Femur (tissue), 1 donor: Measurements from ENCODE around the gene FYB2.

Experiments
- DNase-seq: peaks from one replicate; pipeline ENCODE4 v3.0.0-alpha.2; 2017

Gene FYB2

GRCh38 chr1:56710646-56711045, 108.6 kb downstream of the FYB2 start:
- no peak for DNase-seq

GRCh38 chr1:56709995-56710394, 109.2 kb downstream of the FYB2 start:
- no peak for DNase-seq

GRCh38 chr1:56709269-56709880, 109.8 kb downstream of the FYB2 start:
- no peak for DNase-seq

GRCh38 chr1:56707379-56707778, 111.8 kb downstream of the FYB2 start:
- DNase-seq = no peak

GRCh38 chr1:56703747-56704146, 115.5 kb downstream of the FYB2 start:
- no peak for DNase-seq

GRCh38 chr1:56696663-56697062, 122.5 kb downstream of the FYB2 start:
- no peak for DNase-seq

GRCh38 chr1:56688522-56689026, 130.6 kb downstream of the FYB2 start:
- no peak for DNase-seq

GRCh38 chr1:56686169-56686568, 133.0 kb downstream of the FYB2 start:
- no peak for DNase-seq

GRCh38 chr1:56683569-56683968, 135.6 kb downstream of the FYB2 start:
- DNase-seq = no peak

GRCh38 chr1:56676571-56677035, 142.6 kb downstream of the FYB2 start:
- no peak for DNase-seq

GRCh38 chr1:56675763-56676162, 143.4 kb downstream of the FYB2 start:
- DNase-seq = no peak

- no peak for DNase-seq
Measured at GRCh38 chr1:56672579-56672978, 146.6 kb downstream of the FYB2 start.

- DNase-seq = no peak
Measured at GRCh38 chr1:56671542-56671941, 147.7 kb downstream of the FYB2 start.

GRCh38 chr1:56671085-56671484, 148.1 kb downstream of the FYB2 start:
- no peak for DNase-seq

- no peak for DNase-seq
Measured at GRCh38 chr1:56670350-56670749, 148.9 kb downstream of the FYB2 start.
